ENCODE data around the gene SLC37A1. TPM values are rescaled to one million over a fixed set of nuclear protein-coding genes. Genes with fewer than 3 reads are reported as not detected.

The SLC37A1 gene
- total and polyA plus RNA-seq, 8 donors = 4.7 to 14.3 (median 7.9) TPM

- no peaks in the 10 kb centered on the region for H3K9me3 ChIP-seq
- no peak overlapping the region for H3K27ac ChIP-seq
- ATAC-seq = no peak
- H3K4me3 ChIP-seq = no peak overlapping the region
- WGBS, 2 donors = 74 to 79% methylated on average over 13 of the region's 13 CpGs
- peak in 1 of 6 donors; percentile 14 for DNase-seq
- no peaks in the 10 kb centered on the region for H3K36me3 ChIP-seq
- no peak for TF ChIP-seq CTCF (IDR thresholded peaks at IDR 0.05)
- intact Hi-C loops (cut with DNase I) = no loop called here
- no peaks in the 10 kb centered on the region for H3K4me1 ChIP-seq
- no peaks in the 10 kb centered on the region for H3K27me3 ChIP-seq
- no peak for FAIRE-seq
These were observed 67.8 kb downstream of the SLC37A1 start for GRCh38 chr21:42581336-42581992.

GRCh38 chr21:42581993-42582786 lies 68.5 kb downstream of the SLC37A1 start:
- FAIRE-seq (no peak), ATAC-seq (no peak), DNase-seq (peak in 1 of 6 donors; percentile 43)
- intact Hi-C loops (cut with DNase I) = no loop called here
- TF ChIP-seq CTCF (IDR thresholded peaks at IDR 0.05) = no peak
- 85 to 88% methylated on average over 17 of the region's 17 CpGs for WGBS, 2 donors
- Histone ChIP-seq H3K4me1 (no peaks in the 10 kb centered on the region), H3K36me3 (no peaks in the 10 kb centered on the region), H3K27ac (no peak overlapping the region), H3K9me3 (no peaks in the 10 kb centered on the region), H3K4me3 (no peak overlapping the region), H3K27me3 (no peaks in the 10 kb centered on the region)

GRCh38 chr21:42582787-42583476 lies 69.3 kb downstream of the SLC37A1 start:
- Histone ChIP-seq H3K4me3 (no peak overlapping the region), H3K27ac (no peak overlapping the region), H3K27me3 (no peaks in the 10 kb centered on the region), H3K36me3 (no peaks in the 10 kb centered on the region), H3K9me3 (no peaks in the 10 kb centered on the region), H3K4me1 (no peaks in the 10 kb centered on the region)
- intact Hi-C loops (cut with DNase I) = no loop called here
- DNase-seq (peak in 2 of 6 donors; percentile 4 to 9), ATAC-seq (no peak), FAIRE-seq (no peak)
- no peak for TF ChIP-seq CTCF (IDR thresholded peaks at IDR 0.05)
- 84 to 90% methylated on average over 22 of the region's 22 CpGs for WGBS, 2 donors

- FAIRE-seq (no peak), ATAC-seq (no peak), DNase-seq (peak in 1 of 6 donors; percentile 34)
- H3K27me3 ChIP-seq = no peaks in the 10 kb centered on the region
- no peaks in the 10 kb centered on the region for H3K4me1 ChIP-seq
- no peaks in the 10 kb centered on the region for H3K9me3 ChIP-seq
- H3K27ac ChIP-seq = no peak overlapping the region
- WGBS, 2 donors = 72 to 83% methylated on average over 20 of the region's 20 CpGs
- no peak for TF ChIP-seq CTCF (IDR thresholded peaks at IDR 0.05)
- no peak overlapping the region for H3K4me3 ChIP-seq
- H3K36me3 ChIP-seq = no peaks in the 10 kb centered on the region
- intact Hi-C loops (cut with DNase I) = no loop called here
These were observed 70.0 kb downstream of the SLC37A1 start for GRCh38 chr21:42583477-42584295.
